OCI-LY7 (cell line): Measurements from ENCODE around the gene TMEM144. TPM values are rescaled to one million over a fixed set of nuclear protein-coding genes. Genes with fewer than 3 reads are reported as not detected.

Source experiments
- BruUV-seq: library from RNA; stranded (reverse); fragments of 400-500 nt; replicated peaks from 2 replicates; lab custom pipeline; 2021; lab: Mats Ljungman, UMichigan
- CTCF ChIA-PET: fragments of 300-600 bp; sonication (Branson Sonifier 250); formaldehyde crosslinking; loops from one replicate; lab custom pipeline; 2022; ENCODE audit warnings: antibody characterized with exemption; ENCODE audit not compliant: unreplicated experiment; lab: Charles Lee
- POLR2A ChIA-PET: fragments of 300-600 bp; sonication (Branson Sonifier 250); formaldehyde crosslinking; loops from one replicate; lab custom pipeline; 2022; ENCODE audit warnings: antibody characterized with exemption; lab: Charles Lee
- DNase-seq: peaks from one replicate; pipeline ENCODE4 v3.0.0-alpha.2; 2015; ENCODE audit warnings: low spot score
- H2AFZ ChIP-seq: fragments of 200-600 bp; sonication (generic), shearing (Covaris generic); 2 replicates; pipeline ENCODE4 v1.6.1; 2014; ENCODE audit warnings: mild to moderate bottlenecking, antibody characterized with exemption, low read length, moderate library complexity
- H3K27ac ChIP-seq: fragments of 200-600 bp; sonication (generic); 2 replicates; pipeline ENCODE4 v1.5.1; 2014; ENCODE audit warnings: mixed run types, low read depth, mild to moderate bottlenecking, moderate library complexity, low read length, inconsistent platforms; ENCODE audit not compliant: poor library complexity, severe bottlenecking
- H3K36me3 ChIP-seq: fragments of 200-600 bp; sonication (generic); 2 replicates; pipeline ENCODE4 v1.6.1; 2014; ENCODE audit warnings: mild to moderate bottlenecking, antibody characterized with exemption, low read length, moderate library complexity, mixed read lengths; ENCODE audit not compliant: insufficient read depth
- H3K4me1 ChIP-seq: fragments of 200-600 bp; sonication (generic); 2 replicates; pipeline ENCODE4 v1.5.1; 2014; ENCODE audit warnings: mild to moderate bottlenecking, low read length; ENCODE audit not compliant: insufficient read depth, poor library complexity, severe bottlenecking
- H3K4me2 ChIP-seq: fragments of 200-600 bp; sonication (generic); 2 replicates; pipeline ENCODE4 v1.6.1; 2014; ENCODE audit warnings: mild to moderate bottlenecking, low read length
- H3K4me3 ChIP-seq: fragments of 200-600 bp; sonication (generic); 2 replicates; pipeline ENCODE4 v1.5.1; 2014; ENCODE audit warnings: mild to moderate bottlenecking, low read depth, low read length; ENCODE audit not compliant: poor library complexity, severe bottlenecking
- H3K79me2 ChIP-seq: fragments of 200-600 bp; sonication (generic); 2 replicates; pipeline ENCODE4 v1.6.1; 2016; ENCODE audit warnings: low read depth, mild to moderate bottlenecking, low read length, moderate library complexity, mixed read lengths; ENCODE audit not compliant: insufficient read depth
- H3K9me2 ChIP-seq: fragments of 200-600 bp; sonication (generic); 2 replicates; pipeline ENCODE4 v1.6.1; 2016; ENCODE audit warnings: mild to moderate bottlenecking, low read length, mixed read lengths; ENCODE audit not compliant: insufficient read depth
- H3K9me3 ChIP-seq: fragments of 200-600 bp; sonication (generic); 2 replicates; pipeline ENCODE4 v1.6.1; 2014; ENCODE audit warnings: mild to moderate bottlenecking, mixed run types, low read length, mixed read lengths
- H4K20me1 ChIP-seq: fragments of 200-600 bp; sonication (generic); 2 replicates; pipeline ENCODE4 v1.6.1; 2014; ENCODE audit warnings: mild to moderate bottlenecking, antibody characterized with exemption, low read length, moderate library complexity, mixed read lengths; ENCODE audit not compliant: insufficient read depth
- CTCF ChIP-seq: fragments of 200-600 bp; sonication (generic); conservative IDR thresholded peaks from 2 replicates; pipeline ENCODE4 v1.5.1; 2014; ENCODE audit warnings: mild to moderate bottlenecking, antibody characterized with exemption, low read length, moderate library complexity, mixed read lengths
- EZH2phosphoT487 ChIP-seq: fragments of 200-600 bp; sonication (generic); IDR thresholded peaks from 2 replicates; pipeline ENCODE4 v1.6.1; 2018; ENCODE audit warnings: low read depth, borderline replicate concordance, mild to moderate bottlenecking, mixed run types, antibody characterized with exemption, low read length, moderate library complexity, mixed read lengths
- intact Hi-C: fragments of 100-400 bp; cut with micrococcal nuclease; formaldehyde crosslinking; loops from one replicate; pipeline ENCODE4 v1.10.0; 2022; ENCODE audit not compliant: unreplicated experiment
- total RNA-seq, 2 experiments: library from RNA; depleted of rRNA in 1 of 2; stranded (reverse); fragments of >200 nt in 1 of 2; shearing (Covaris generic) in 1 of 2; gene quantifications; 2 replicates each; pipeline ENCODE4 v1.2.3, GENCODE V29; 2014 to 2022

TMEM144 gene
- total RNA-seq, 2 experiments from 2014 or later = 0.30 TPM; not detected in 1

GRCh38 chr4:158168606-158169005, 41.7 kb upstream of the TMEM144 start:
- no peaks in the 10 kb centered on the region for H3K9me3 ChIP-seq
- H4K20me1 ChIP-seq = no peaks in the 10 kb centered on the region
- no TSS peak for BruUV-seq
- no peaks in the 10 kb centered on the region for H3K4me1 ChIP-seq
- H3K79me2 ChIP-seq = no peaks in the 10 kb centered on the region
- H2AFZ ChIP-seq = no peak overlapping the region
- intact Hi-C loops = no loop called here
- POLR2A ChIA-PET = no interaction called here
- CTCF ChIA-PET = no interaction called here
- H3K9me2 ChIP-seq = no peaks in the 10 kb centered on the region
- no peak overlapping the region for H3K27ac ChIP-seq
- H3K4me2 ChIP-seq = no peak overlapping the region
- no peak for DNase-seq
- TF ChIP-seq CTCF (no peak), EZH2phosphoT487 (no peak)
- no peaks in the 10 kb centered on the region for H3K36me3 ChIP-seq
- no peak overlapping the region for H3K4me3 ChIP-seq

GRCh38 chr4:158169506-158169905, 40.8 kb upstream of the TMEM144 start:
- ChIA-PET CTCF (no interaction called here), POLR2A (interaction anchor here (0.6 to 1.1 kb wide), 5 partner anchors 17 to 194 kb away, joined by 3 to 5 read pairs (median 3); no protein-coding TSS in a partner anchor)
- DNase-seq = no peak
- H2AFZ ChIP-seq = no peak overlapping the region
- no peak for TF ChIP-seq CTCF
- no peak for TF ChIP-seq EZH2phosphoT487
- TSS peak; percentile 56 for BruUV-seq
- H3K4me1 ChIP-seq = no peaks in the 10 kb centered on the region
- H4K20me1 ChIP-seq = no peaks in the 10 kb centered on the region
- H3K4me2 ChIP-seq = no peak overlapping the region
- H3K9me3 ChIP-seq = no peaks in the 10 kb centered on the region
- H3K9me2 ChIP-seq = no peaks in the 10 kb centered on the region
- no peaks in the 10 kb centered on the region for H3K36me3 ChIP-seq
- H3K27ac ChIP-seq = no peak overlapping the region
- H3K4me3 ChIP-seq = no peak overlapping the region
- no peaks in the 10 kb centered on the region for H3K79me2 ChIP-seq
- intact Hi-C loops = no loop called here

GRCh38 chr4:158169931-158170690, 40.2 kb upstream of the TMEM144 start:
- intact Hi-C loops = no loop called here
- no peak overlapping the region for H3K4me3 ChIP-seq
- BruUV-seq = no TSS peak
- no peaks in the 10 kb centered on the region for H3K9me2 ChIP-seq
- no peak for DNase-seq
- H3K9me3 ChIP-seq = no peaks in the 10 kb centered on the region
- H3K36me3 ChIP-seq = no peaks in the 10 kb centered on the region
- no peaks in the 10 kb centered on the region for H3K79me2 ChIP-seq
- H3K27ac ChIP-seq = no peak overlapping the region
- CTCF ChIA-PET = no interaction called here
- H3K4me2 ChIP-seq = no peak overlapping the region
- H4K20me1 ChIP-seq = no peaks in the 10 kb centered on the region
- TF ChIP-seq CTCF (no peak), EZH2phosphoT487 (no peak)
- POLR2A ChIA-PET = interaction anchor here (0.6 to 1.1 kb wide), 5 partner anchors 18 to 195 kb away, joined by 3 to 5 read pairs (median 3); no protein-coding TSS in a partner anchor
- H2AFZ ChIP-seq = no peak overlapping the region
- H3K4me1 ChIP-seq = no peaks in the 10 kb centered on the region
